GM18499 (cell line): Measurements from ENCODE around the gene UBALD2.
"Not testable (repeated sequence)": the region's sequence is repeated elsewhere in the genome, so short reads cannot be mapped to it uniquely, and the experiment has no call there.

Experiments used
- ATAC-seq: cut with Tn5 transposase; IDR thresholded peaks from one replicate; pipeline ENCODE4 v1.9.1; 2021; ENCODE audit warnings: moderate number of reproducible peaks; ENCODE audit not compliant: insufficient read depth, unreplicated experiment

The UBALD2 gene

DNA sequence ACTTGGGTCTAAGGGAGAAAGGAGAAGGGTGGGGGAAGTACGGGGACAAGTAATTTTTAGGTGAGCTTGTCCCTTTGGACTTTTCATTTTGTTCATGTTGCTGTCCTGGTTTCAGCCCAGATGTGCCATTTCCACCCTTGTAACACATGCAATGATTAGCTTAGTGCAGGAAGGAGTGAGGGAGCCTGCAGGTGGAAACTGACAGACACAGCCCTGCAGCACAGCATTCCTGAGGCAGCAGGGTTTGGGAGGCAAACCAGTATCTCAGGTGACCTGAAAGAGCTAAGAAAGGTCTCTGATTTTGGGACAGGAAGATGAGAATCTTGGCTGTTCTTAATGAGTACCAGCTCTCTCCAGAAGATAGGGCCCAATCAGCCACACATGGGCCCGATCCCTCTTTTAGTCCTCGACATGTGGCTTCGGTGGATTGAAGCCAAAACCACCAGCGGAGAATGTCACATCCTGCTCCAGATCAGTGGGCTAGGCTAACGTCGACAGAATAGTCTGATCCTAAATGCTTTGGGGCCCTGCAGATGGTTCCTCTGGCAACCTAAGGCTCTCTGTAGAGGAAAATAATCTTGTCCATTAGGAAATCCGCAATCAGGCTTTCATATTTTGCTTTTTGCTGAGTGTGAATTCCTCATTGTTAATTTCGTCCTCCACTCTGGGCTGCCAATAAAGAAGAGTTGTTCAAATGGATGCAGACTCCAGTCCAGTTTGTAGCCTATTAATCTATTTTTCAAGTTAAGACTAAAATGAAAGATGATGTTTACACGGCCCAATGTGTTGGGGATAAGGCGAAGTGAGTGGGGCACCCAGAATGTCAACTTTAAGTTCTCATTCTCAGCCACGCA is 21.1 kb upstream of the UBALD2 start:
- ATAC-seq: no peak

DNA sequence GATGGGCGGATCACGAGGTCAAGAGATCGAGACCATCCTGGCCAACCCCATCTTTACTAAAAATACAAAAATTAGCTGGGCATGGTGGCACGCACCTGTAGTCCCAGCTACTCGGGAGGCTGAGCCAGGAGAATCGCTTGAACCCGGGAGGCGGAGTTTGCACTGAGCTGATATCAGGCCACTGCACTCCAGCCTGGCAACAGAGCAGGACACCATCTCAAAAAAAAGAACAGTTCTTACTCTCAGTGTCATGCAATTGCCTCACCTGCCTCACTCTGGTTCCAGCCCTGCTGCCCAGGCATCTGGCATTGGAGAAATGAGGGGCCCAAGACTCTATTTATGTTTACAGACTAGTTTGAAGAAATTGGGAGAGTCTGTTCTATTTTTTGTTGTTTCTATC is 20.4 kb upstream of the UBALD2 start:
- not testable (repeated sequence) for ATAC-seq

DNA sequence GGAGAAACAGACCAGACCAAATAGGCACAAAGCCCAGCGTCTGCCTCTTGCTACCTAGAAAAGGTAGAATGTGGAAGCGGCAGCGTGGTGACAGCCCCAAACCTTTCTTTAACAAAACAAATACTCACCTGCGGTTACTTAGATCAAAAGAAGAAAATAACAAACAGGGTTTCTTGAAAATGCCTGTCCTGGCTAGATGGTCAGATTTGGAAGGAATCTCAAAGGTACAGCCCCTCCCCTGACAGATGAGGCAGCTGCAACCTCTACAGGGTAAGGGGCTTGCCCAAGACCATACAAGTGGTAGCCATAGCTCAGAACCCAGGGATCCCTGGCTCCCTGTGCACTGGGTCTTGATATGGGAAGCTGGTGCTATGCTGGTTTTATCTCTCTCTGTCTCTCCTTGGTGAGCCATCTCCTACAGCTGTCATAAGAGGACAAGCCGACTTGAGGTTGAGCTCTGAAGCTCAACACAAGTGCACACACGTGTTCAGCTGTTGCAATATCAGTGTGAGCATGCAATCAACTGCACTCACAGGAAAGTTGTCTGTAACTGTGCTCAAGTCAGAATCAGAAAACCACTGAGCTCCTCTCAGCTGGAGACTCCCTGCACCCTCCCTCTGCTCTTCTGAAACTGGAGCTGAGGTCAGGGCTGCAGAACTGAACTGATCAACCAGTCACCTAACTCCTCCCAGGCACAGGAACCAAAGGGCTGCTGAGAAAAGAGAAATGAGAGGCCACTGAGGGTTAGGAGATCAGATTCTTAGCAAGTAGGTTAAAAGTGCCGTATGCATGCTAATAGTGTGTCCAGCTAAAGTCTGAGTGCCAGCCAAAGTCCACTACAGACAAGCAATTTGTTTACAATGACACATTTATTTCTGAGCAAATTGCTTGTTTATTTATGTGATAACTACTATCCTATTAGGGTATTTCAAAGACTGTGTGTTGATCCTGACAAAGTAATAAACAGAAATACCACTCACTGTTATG is 18.8 kb upstream of the UBALD2 start:
- peak; percentile 66 for ATAC-seq

DNA sequence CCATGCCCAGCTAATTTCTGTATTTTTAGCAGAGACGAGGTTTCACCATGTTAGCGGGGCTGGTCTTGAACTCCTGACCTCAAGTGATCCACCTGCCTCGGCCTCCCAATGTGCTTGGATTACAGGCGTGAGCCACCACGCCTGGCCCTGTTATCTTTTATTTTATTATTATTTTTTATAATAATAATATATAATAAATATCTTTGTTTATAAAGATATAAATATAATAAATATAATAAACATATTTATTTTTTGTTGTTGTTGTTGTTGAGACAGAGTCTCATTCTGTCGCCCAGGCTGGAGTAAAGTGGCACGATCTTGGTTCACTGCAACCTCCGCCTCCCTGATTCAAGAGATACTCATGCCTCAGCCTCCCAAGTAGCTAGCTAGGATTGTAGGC is 17.8 kb upstream of the UBALD2 start:
- ATAC-seq: no peak

DNA sequence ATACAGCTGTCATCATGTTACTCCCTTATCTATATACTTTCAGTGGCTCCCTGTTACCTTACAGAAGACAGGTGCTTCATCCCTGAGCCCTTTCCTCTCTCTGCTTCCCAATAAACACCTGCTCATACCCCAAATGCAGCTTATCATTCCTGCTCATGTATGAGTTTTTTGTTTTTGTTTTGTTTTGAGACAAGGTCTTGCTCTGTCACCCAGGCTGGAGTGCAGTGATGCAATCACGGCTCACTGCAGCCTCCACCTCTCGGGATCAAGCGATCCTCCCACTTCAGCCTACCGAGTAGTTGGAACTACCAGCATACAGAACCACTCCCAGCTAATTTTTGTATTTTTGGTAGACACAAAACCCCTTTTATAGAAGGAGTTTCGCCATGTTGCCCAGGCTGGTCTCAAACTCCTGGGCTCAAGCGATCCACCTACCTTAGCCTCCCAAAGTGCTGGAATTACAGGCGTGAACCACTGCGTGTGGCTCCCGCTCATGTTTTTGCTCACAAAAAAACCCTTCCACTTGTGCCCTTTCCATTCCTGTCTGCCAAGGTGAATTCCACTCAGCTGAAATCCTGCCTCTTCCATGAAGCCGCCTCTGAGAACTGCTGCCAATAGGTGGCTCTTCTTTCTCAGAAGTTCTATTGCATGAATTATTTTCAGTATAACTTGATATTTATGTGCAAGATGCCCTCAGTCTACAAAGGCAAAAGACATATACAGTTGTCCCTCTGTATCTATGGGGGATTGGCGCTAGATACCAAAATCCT is 16.9 kb upstream of the UBALD2 start:
- no peak for ATAC-seq

DNA sequence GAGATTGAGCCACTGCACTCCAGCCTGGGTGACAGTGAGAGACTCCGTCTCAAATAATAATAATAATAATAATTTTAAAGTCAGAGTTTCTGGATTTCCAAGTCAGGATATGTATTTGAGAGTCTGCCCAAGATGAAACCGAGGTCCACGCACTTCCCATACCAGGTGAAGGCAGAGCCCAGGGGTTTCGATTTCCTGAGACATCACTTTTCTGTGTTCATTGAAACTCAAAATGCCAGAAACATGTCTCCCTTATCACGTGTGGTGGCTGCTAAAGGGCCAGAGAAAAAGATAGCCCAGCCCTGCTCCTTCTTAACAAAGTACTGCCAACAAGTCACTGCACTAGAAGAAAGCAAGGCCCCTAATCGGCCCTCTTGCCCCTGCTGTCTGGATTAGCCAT is 15.0 kb upstream of the UBALD2 start:
- no peak for ATAC-seq

DNA sequence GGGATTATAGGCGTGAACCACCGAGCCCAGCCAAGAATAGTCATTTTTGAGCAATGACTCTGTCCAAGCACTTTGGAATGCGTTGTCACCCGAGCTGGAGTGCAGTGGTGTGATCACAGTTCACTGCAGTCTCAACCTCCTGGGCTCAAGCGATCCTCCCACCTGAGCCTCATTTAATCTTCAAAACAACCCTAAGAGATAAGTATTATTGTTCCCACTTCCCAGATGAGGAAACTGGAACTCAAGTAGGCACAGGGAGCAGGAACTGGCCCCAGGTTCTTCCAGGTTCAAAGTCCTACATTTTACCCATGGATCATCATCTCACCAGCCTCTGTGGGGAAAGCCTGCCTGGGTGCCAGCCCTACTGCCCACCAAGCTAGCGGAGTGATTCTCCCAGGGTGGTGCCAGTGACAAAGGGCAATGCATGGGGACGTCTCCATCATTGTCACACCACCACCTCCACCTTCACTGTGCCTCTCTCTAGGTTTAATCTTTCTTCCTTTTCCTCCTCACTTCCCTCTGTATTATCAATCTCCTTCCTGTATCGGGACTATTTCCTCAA is 13.6 kb upstream of the UBALD2 start:
- no peak for ATAC-seq

DNA sequence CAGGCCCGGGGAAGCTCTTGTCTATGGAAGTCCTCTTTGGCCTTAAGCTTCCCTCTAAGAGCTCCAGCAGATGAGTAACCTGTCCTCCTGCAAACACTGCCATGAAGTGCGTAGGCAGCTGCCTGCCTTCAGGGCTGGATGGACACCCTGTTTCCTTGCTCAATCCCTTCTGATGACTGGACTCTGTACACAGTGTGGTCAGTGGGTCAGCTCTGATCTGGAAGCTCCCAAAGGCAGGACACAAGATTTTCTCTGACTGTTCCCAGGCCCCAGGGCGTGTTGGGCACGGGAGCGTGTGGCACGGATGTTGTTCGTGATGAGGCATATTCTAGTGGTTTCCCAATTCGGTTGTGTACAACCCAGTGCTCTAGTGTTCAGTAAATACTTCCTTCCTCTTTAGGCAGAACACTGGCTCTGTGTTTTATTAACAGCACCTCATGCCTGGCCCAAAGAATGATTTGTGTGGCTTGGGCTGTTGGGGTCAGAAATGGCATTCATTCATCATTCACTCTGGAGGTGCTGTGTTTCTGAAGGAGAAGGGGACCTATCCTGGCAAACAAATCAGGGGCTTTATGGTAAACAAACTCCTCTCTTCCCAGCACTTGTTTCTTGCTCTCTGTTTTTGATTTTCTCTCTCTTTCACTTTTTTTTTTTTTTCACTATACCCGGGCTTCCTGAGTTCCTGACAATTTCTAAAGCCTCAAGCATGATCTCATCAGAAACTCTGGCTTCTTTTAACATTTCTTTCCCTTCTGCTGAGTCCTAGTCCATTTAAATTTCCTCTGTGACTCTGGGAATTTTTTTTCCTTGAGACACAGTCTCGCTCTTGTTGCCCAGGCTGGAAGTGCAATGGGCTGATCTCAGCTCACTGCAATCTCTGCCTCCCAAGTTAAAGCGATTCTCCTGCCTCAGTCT is 12.9 kb upstream of the UBALD2 start:
- no peak for ATAC-seq

DNA sequence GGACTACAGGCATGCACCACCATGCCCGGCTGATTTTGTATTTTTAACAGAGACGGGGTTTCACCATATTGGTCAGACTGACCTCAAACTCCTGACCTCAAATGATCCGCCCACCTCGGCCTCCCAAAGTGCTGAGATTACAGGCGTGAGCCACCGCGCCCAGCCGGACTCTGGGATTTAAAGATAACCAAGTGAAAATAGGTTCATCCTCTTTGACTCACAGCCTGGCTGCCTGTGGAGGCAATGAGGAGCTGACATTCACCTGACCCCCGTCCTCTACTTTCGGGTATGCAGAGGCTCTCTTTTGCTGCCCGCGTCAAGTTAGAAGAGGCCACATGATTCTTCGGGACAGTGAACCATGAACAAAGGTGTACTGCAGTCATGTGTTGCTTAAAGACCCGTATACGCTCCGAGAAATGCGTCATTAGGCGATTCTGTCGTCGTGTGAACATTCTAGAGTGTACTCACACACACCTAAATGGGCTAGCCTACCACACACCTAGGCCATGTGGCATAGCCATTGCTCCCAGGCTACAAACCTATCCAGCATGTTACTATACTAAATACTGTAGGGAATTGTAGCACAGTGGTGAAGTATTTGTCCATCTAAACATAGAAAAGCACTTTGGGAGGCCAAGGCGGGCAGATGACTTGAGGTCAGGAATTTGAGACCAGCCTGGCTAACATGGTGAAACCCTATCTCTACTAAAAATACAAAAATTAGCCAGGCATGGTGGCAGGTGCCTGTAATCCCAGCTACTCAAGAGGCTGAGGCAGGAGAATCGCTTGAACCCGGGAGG is 12.0 kb upstream of the UBALD2 start:
- ATAC-seq: not testable (repeated sequence)

DNA sequence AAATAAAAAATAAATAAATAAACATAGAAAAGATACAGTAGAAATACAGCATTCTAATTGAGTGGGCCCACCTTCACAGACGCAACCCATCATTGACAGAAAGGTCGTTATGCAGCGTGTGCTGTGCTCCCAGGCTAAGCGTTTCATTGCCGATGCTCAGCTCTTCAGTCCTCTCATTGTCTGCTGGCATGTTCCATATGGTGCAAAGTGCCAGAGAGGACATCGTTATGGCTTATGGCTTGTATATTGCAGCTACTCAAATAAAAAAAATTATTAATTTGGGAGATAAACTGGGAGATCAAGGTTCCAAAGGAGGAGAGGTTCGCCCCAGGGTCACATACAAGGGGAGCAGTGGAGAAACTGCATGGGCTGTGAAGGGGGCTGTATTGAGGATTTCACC is 11.3 kb upstream of the UBALD2 start:
- no peak for ATAC-seq

DNA sequence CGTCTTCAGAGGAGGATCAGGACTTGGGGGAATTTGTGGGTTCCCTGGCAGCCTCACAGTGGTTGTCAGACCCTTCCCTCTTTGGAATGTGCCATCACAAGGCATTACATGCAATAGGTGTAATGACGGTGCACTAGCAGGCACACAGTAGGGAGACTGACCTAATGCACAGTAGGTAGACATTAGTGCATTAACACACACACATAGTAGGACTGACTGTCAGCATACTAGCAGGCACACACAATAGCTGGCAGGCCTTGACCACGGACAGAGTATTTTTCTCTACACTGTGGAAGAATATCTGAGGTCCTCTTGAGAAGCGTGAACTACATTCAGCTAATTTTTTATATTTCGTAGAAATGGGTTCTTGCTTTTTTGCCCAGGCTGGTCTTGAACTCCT is 10.9 kb upstream of the UBALD2 start:
- ATAC-seq: no peak

DNA sequence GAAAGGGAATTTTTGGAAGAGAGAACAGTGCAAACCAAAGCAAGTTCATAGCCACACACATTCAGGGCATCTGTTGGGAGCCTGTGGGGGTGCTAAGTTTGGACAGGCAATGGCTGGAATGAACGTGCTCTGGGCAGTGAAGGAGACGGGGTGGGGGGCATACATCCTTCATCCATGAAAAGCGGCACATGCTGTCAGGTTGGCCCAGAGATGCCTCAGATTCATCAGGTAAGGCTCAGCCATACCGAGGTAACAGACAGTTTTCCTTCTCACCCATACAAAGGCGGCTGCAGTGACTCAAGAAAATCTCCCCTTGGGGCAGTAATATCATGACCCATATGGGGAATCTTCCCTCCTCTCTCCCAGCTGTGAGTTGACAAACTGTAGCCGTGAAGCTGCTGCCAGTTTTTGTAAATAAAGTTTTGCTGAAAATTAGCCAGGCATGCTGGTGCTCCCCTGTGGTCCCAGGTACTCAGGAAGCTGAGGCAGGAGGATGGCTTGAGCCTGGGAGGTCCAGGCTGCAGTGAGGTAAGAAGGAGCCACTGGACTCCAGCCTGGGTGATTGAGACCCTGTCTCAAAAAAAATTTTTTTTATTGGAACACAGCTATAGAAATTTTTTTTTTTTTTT is 9.2 kb upstream of the UBALD2 start:
- ATAC-seq: no peak

DNA sequence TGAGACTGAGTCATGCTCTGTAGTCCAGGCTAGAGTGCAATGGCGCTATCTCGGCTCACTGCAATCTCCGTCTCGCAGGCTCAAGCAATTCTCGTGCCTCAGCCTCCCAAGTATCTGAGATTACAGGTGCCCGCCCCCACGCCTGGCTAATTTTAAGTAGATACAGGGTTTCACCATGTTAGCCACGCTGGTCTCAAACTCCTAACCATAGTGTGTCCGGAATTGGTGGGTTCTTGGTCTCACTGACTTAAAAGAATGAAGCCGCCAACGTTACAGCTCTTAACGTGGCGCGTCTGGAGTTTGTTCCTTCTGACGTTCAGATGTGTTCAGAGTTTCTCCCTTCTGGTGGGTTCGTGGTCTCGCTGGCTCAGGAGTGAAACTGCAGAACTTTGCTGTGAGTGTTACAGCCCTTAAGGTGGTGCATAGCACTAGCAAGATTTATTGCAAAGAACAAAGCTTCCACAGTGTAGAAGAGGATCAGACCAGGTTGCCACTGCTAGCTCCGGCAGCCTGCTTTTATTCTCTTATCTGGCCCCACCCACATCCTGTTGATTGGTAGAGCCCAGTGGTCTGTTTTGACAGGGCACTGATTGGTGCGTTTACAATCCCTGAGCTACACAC is 8.6 kb upstream of the UBALD2 start:
- ATAC-seq: not testable (repeated sequence)

DNA sequence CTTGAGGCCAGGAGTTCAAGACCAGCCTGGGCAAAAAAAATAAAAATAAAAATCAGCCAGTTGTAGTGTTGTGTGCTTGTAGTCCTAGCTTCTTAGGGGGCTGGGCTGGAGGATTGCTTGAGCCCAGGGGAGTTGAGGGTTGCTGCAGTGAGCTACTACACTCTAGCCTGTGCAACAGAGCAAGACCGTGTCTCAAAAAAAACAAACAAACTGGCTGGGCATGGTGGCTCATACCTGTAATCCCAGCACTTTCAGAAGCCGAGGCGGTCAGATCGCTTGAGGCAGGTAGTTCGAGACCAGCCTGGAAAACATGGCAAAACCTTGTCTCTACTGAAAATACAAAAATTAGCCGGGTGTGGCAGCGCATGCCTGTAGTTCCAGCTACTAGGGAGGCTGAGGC is 4.9 kb upstream of the UBALD2 start:
- ATAC-seq: no peak

DNA sequence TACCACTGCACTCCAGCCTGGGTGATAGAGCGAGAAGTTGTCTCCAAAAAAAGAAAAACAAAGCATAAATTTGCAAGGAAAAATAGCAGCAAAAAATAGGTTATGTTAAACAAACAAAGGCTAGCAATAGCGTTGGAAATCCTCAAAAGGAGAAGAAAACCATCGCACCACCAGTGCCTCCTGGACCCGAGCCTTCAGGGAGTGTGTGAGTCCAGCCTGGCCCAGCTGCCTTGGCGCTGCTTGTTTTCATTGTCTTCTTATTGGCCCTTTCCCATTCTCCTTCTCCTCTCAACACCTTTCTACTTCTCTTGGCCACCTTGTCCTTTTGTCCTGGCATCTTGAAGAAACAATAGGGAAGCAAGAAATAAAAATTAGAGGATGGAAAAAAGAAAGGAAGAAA is 4.5 kb upstream of the UBALD2 start:
- no peak for ATAC-seq

DNA sequence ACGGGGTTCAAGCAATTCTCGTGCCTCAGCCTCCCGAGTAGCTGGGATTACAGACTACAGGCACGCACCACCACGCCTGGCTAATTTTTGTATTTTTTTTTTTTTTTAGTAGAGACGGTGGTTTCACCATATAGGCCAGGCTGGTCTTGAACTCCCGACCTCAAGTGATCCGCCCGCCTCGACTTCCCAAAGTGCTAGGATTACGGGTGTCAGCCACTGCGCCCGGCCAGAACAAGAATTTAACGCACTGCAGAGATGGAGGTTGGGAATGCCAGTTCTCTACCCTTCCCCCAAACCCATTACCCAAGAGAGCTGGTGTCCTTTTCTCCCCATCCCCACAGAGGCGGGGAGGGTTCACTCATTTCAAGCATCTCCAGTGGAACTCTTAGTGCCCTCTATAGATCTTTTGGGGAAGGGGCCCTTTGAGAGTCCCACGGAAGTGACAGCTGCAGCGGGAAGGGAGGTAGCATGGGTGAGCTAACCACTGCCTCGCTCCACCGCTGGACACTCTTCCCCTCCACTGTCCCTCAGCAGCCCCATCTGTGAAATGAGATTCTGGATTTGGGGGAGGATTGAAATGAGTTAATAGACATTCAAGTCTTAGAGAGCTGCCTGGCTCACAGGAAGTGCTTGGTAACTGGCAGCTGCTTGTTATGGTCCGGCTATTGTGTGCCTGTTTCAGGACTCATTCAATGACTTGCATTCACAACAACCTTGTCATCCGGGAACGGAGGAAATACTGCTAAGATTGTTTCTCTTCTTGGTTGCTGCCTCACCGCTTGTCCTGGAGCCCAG is 3.5 kb upstream of the UBALD2 start:
- ATAC-seq: no peak
